Measurements from ENCODE around the gene FNDC5. TPM values are rescaled to one million over a fixed set of nuclear protein-coding genes. Genes with fewer than 3 reads are reported as not detected.

FNDC5 gene
- total and polyA plus RNA-seq, 12 donors, result 12.4 to 130 (median 73.5) TPM

- intact Hi-C loops (cut with DNase I), result no loop called here
- H3K4me3 ChIP-seq, result no peak overlapping the region
- H3K9me3 ChIP-seq, result no peaks in the 10 kb centered on the region
- peak overlapping the region in 4 of 10 donors; percentile 13 to 38 (median 28) for H3K27ac ChIP-seq
- no peak for TF ChIP-seq CTCF (IDR thresholded peaks at IDR 0.05)
- DNase-seq, result no peak
- WGBS, 2 donors, result 68 to 75% methylated on average over 3 of the region's 3 CpGs
- ATAC-seq, result peak in 2 of 8 donors; percentile 14 to 57
- no peaks in the 10 kb centered on the region for H3K27me3 ChIP-seq
- H3K4me1 ChIP-seq, result peaks cover 0 to 62% (median 36%) of the 10 kb centered on the region in 9 donors
- H3K36me3 ChIP-seq, result peaks cover 0 to 63% (median 10%) of the 10 kb centered on the region in 9 donors
Measured at GRCh38 chr1:32861904-32862695, 8.6 kb downstream of the FNDC5 start.

DNA sequence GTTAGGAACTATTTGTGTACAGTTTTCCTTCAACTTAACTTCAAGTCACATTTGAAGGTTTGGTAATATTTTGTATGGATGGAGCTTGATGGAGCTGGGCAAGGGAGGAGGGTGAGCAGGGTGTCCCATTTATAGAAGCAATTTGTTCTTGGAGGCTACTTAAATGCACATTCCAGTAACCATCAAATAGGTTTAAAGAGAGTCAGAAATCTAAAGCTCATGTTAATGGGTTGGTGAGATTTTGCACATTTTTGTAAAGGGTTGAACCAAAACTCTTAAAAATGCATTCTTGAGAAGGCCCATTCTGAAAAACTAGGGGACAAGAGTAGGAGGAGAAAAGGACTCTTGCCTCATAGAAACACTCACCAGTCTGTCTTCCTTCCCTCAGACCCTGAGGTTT is 10.1 kb downstream of the FNDC5 start:
- Histone ChIP-seq H3K27ac (peak overlapping the region in 2 of 10 donors; percentile 24 to 33), H3K36me3 (peaks cover 0 to 77% (median 19%) of the 10 kb centered on the region in 9 donors), H3K9me3 (no peaks in the 10 kb centered on the region), H3K4me3 (no peak overlapping the region), H3K27me3 (no peaks in the 10 kb centered on the region), H3K4me1 (peaks cover 0 to 50% (median 29%) of the 10 kb centered on the region in 9 donors)
- no peak for TF ChIP-seq CTCF (IDR thresholded peaks at IDR 0.05)
- no peak for ATAC-seq
- intact Hi-C loops (cut with DNase I), result no loop called here
- DNase-seq, result no peak

- intact Hi-C loops (cut with DNase I), result no loop called here
- no peak for ATAC-seq
- Histone ChIP-seq H3K9me3 (no peaks in the 10 kb centered on the region), H3K36me3 (peaks cover 0 to 83% (median 19%) of the 10 kb centered on the region in 9 donors), H3K27ac (no peak overlapping the region), H3K4me3 (no peak overlapping the region), H3K4me1 (peaks cover 0 to 44% (median 25%) of the 10 kb centered on the region in 9 donors), H3K27me3 (no peaks in the 10 kb centered on the region)
- no peak for DNase-seq
- TF ChIP-seq CTCF (IDR thresholded peaks at IDR 0.05), result no peak
- 84% methylated on average over 2 of the region's 2 CpGs for WGBS, 2 donors
Measured at GRCh38 chr1:32859915-32860314, 10.8 kb downstream of the FNDC5 start.

GRCh38 chr1:32858791-32859190 is 11.9 kb downstream of the FNDC5 start:
- intact Hi-C loops (cut with DNase I), result no loop called here
- peaks cover 0 to 92% (median 26%) of the 10 kb centered on the region in 9 donors for H3K36me3 ChIP-seq

More at GRCh38 chr1:32858791-32859190, 11.9 kb downstream of the FNDC5 start:
- Histone ChIP-seq H3K9me3 (no peaks in the 10 kb centered on the region), H3K4me1 (peaks cover 0 to 36% (median 14%) of the 10 kb centered on the region in 9 donors), H3K27ac (no peak overlapping the region), H3K4me3 (no peak overlapping the region), H3K27me3 (no peaks in the 10 kb centered on the region)
- ATAC-seq (no peak), DNase-seq (no peak)
- WGBS, 2 donors, result 93 to 94% methylated on average over 7 of the region's 7 CpGs
- no peak for TF ChIP-seq CTCF (IDR thresholded peaks at IDR 0.05)

Data from heart right ventricle (tissue), 16 donors.